Activated naive CD8-positive, alpha-beta T cell treated with anti-CD3 and anti-CD28 coated beads, Interleukin-2, amount 10 ng/mL, durations not matched to agents 7 days and 5 days (primary cell): ENCODE data around the gene MBD5. TPM values are rescaled to one million over a fixed set of nuclear protein-coding genes. Genes with fewer than 3 reads are reported as not detected.

ENCODE experiments used
- ATAC-seq: fragments of 150-1000 bp; cut with Tn5 transposase; one replicate; pipeline ENCODE4 v1.10.0; 2021; ENCODE audit warnings: low read depth, moderate library complexity
- POLR2A ChIA-PET: fragments of 350-600 bp; sonication (Branson Sonifier 250); formaldehyde crosslinking; loops from one replicate; lab custom pipeline; 2021; ENCODE audit warnings: antibody characterized with exemption; lab: Charles Lee
- DNase-seq: peaks from one replicate; pipeline ENCODE4 v3.0.0; 2021
- H3K27ac Mint-ChIP-seq: one replicate; pipeline ENCODE4 v1.8.0; 2022; ENCODE audit warnings: mild to moderate bottlenecking, mixed read lengths
- H3K27me3 Mint-ChIP-seq: one replicate; pipeline ENCODE4 v1.8.0; 2022; ENCODE audit warnings: mild to moderate bottlenecking, moderate library complexity, mixed read lengths
- H3K36me3 Mint-ChIP-seq: one replicate; pipeline ENCODE4 v1.8.0; 2021; ENCODE audit warnings: mild to moderate bottlenecking, mixed read lengths
- H3K4me1 Mint-ChIP-seq: one replicate; pipeline ENCODE4 v1.8.0; 2021; ENCODE audit warnings: mixed read lengths
- H3K4me3 Mint-ChIP-seq: one replicate; pipeline ENCODE4 v1.8.0; 2022; ENCODE audit warnings: mild to moderate bottlenecking, moderate library complexity, mixed read lengths
- H3K9me3 Mint-ChIP-seq: one replicate; pipeline ENCODE4 v1.8.0; 2021; ENCODE audit warnings: mixed read lengths
- total RNA-seq, 2 experiments: library from RNA; stranded (reverse); gene quantifications; one replicate each; pipeline ENCODE4 v1.2.3, GENCODE V29; 2021

The MBD5 gene
- total RNA-seq, 2 experiments from 2014 or later, result 49.8 to 51.4 TPM

DNA sequence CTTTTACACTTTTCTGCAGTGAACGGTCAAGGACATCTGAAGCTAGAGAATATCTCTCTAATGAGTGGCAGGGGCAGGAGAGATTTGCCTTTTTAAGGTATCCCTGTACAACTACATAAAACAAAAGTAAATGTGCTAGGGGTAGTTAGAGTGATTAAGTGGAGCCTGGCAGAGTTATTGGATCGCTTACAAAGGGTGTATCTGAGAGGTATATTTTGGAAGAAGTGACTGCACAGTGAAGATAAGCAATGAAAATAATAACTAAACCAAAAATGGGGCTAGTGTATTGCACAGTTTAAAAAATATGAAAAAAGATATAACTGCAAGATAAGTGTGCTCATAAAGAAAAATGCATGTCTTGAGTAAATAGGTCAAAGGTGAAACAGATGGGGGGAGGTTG is 430.2 kb downstream of the MBD5 start:
- H3K9me3 Mint-ChIP-seq, result no peaks in the 10 kb centered on the region
- no peaks in the 10 kb centered on the region for H3K27me3 Mint-ChIP-seq
- H3K4me3 Mint-ChIP-seq, result no peak overlapping the region
- POLR2A ChIA-PET, result no interaction called here
- DNase-seq, result no peak
- no peaks in the 10 kb centered on the region for H3K4me1 Mint-ChIP-seq
- no peaks in the 10 kb centered on the region for H3K36me3 Mint-ChIP-seq
- no peak overlapping the region for H3K27ac Mint-ChIP-seq
- no peak for ATAC-seq

DNA sequence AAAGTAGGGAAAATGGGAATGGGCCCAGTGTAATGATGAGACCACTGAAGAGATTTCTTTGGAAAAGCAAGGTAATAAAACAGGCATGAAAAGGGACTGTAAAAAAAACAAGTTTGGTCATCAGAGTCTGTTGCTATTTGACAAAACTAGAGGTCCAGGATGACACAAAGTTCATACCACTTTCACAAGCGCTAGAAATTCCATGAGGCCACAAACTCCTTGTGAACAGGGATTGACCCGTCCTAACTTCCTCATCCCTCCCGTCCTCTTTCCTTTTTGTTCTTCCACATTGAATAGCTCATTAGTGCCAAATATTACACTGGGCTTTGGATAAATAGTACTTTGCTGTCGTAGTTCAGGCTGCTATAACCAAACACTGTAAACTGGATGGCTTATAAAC is 434.9 kb downstream of the MBD5 start:
- no peaks in the 10 kb centered on the region for H3K9me3 Mint-ChIP-seq
- no peaks in the 10 kb centered on the region for H3K4me1 Mint-ChIP-seq
- no peak overlapping the region for H3K4me3 Mint-ChIP-seq
- DNase-seq (no peak), ATAC-seq (no peak)
- POLR2A ChIA-PET, result no interaction called here
- H3K36me3 Mint-ChIP-seq, result no peaks in the 10 kb centered on the region
- no peaks in the 10 kb centered on the region for H3K27me3 Mint-ChIP-seq
- H3K27ac Mint-ChIP-seq, result peak overlapping the region; percentile 16

- POLR2A ChIA-PET, result no interaction called here
- Mint-ChIP-seq H3K36me3 (no peaks in the 10 kb centered on the region), H3K4me1 (no peaks in the 10 kb centered on the region), H3K4me3 (no peak overlapping the region), H3K27me3 (no peaks in the 10 kb centered on the region), H3K9me3 (no peaks in the 10 kb centered on the region), H3K27ac (no peak overlapping the region)
- ATAC-seq (no peak), DNase-seq (no peak)
Observed at GRCh38 chr2:148458171-148458570, 437.3 kb downstream of the MBD5 start.

DNA sequence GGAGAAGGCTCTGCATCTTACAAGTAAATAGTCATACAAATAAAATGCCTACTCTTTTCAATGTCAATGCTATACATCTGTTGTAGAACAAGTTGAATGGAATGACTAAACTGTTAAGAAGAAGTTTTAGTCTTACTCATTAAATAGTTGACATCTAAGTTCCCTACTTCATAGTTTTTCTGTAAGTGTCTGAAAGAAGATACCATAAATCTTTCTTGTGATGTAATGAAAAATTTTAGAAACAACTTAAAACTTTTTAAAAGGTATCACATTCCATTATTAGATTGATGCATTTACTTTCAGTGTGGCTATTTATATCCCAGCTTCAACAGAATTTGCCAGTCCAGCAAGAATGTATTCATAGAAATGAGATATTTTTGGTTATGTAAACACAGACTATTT is 438.5 kb downstream of the MBD5 start:
- ATAC-seq, result no peak
- no peaks in the 10 kb centered on the region for H3K4me1 Mint-ChIP-seq
- no peak for DNase-seq
- no peaks in the 10 kb centered on the region for H3K9me3 Mint-ChIP-seq
- no peaks in the 10 kb centered on the region for H3K27me3 Mint-ChIP-seq
- H3K36me3 Mint-ChIP-seq, result no peaks in the 10 kb centered on the region
- no peak overlapping the region for H3K4me3 Mint-ChIP-seq
- POLR2A ChIA-PET, result no interaction called here
- H3K27ac Mint-ChIP-seq, result no peak overlapping the region

GRCh38 chr2:148461876-148462275 is 441.0 kb downstream of the MBD5 start:
- no peak overlapping the region for H3K4me3 Mint-ChIP-seq
- H3K27me3 Mint-ChIP-seq, result no peaks in the 10 kb centered on the region
- no peaks in the 10 kb centered on the region for H3K4me1 Mint-ChIP-seq
- H3K36me3 Mint-ChIP-seq, result peaks cover 3% of the 10 kb centered on the region
- ATAC-seq (no peak), DNase-seq (no peak)
- no peaks in the 10 kb centered on the region for H3K9me3 Mint-ChIP-seq
- POLR2A ChIA-PET, result no interaction called here
- H3K27ac Mint-ChIP-seq, result no peak overlapping the region

DNA sequence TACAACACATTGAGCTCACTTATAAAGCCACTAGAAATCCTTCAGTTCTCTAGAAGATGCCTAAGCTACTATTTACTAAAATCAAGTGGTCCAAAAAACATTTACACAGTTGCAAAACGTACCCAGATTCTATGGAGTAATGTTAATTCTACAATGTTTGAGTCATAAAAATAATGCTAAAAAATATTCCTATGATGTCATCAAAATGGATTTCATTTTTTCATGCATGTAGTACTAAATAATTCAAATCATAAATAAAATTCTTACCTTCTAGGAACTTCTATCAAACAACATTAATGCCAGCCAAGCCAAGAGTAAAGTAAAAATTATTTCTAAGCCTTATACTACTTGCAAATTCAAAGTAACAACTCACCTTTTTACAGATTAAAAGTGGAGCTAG is 454.7 kb downstream of the MBD5 start:
- no peaks in the 10 kb centered on the region for H3K4me1 Mint-ChIP-seq
- no peak overlapping the region for H3K4me3 Mint-ChIP-seq
- POLR2A ChIA-PET, result no interaction called here
- ATAC-seq (no peak), DNase-seq (no peak)
- no peaks in the 10 kb centered on the region for H3K36me3 Mint-ChIP-seq
- peaks cover 3% of the 10 kb centered on the region for H3K27me3 Mint-ChIP-seq
- H3K9me3 Mint-ChIP-seq, result no peaks in the 10 kb centered on the region
- no peak overlapping the region for H3K27ac Mint-ChIP-seq

GRCh38 chr2:148479398-148479797 is 458.5 kb downstream of the MBD5 start:
- POLR2A ChIA-PET, result no interaction called here
- Mint-ChIP-seq H3K27ac (no peak overlapping the region), H3K9me3 (no peaks in the 10 kb centered on the region), H3K4me1 (no peaks in the 10 kb centered on the region), H3K27me3 (peaks cover 3% of the 10 kb centered on the region), H3K4me3 (no peak overlapping the region), H3K36me3 (no peaks in the 10 kb centered on the region)
- no peak for DNase-seq
- ATAC-seq, result no peak

DNA sequence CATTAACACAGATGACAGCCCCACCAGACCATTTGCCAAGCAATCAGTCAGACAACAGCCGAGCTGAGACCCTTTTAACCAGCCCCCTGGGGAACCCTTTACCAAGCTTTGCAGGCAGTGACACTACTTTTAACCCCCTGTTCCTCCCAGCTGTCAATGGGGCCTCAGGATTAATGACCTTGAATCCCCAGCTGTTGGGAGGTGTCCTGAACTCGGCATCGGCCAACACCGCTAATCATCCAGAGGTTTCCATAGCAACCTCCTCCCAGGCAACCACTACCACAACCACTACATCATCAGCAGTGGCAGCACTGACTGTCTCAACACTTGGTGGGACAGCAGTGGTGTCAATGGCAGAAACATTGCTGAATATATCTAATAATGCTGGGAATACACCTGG is 462.8 kb downstream of the MBD5 start:
- Mint-ChIP-seq H3K27me3 (no peaks in the 10 kb centered on the region), H3K4me3 (no peak overlapping the region), H3K9me3 (no peaks in the 10 kb centered on the region), H3K4me1 (no peaks in the 10 kb centered on the region), H3K36me3 (no peaks in the 10 kb centered on the region), H3K27ac (no peak overlapping the region)
- DNase-seq (no peak), ATAC-seq (no peak)
- POLR2A ChIA-PET, result no interaction called here

DNA sequence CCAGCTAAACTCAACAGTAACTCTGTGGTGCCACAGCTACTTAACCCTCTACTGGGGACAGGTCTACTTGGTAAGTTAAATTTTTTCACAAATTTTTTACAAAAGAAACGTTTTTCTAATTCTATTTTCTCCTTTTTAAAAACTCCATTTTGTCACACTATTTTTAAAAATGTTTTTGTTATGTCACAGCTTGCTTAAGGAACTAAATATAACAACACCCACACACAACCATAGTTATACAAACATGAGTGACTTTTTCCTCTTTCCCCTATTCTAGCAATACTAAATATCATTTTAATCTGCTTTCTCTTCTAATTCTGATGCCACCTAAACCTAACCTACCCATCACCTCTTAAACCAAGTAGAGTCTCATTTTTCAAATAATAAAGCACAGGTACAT is 463.2 kb downstream of the MBD5 start:
- Mint-ChIP-seq H3K4me1 (no peaks in the 10 kb centered on the region), H3K36me3 (no peaks in the 10 kb centered on the region), H3K27me3 (no peaks in the 10 kb centered on the region), H3K4me3 (no peak overlapping the region), H3K9me3 (no peaks in the 10 kb centered on the region), H3K27ac (no peak overlapping the region)
- POLR2A ChIA-PET, result no interaction called here
- ATAC-seq, result no peak
- no peak for DNase-seq

GRCh38 chr2:148486655-148487054 is 465.8 kb downstream of the MBD5 start:
- Mint-ChIP-seq H3K4me1 (no peaks in the 10 kb centered on the region), H3K27ac (no peak overlapping the region), H3K9me3 (no peaks in the 10 kb centered on the region), H3K36me3 (peaks cover 6% of the 10 kb centered on the region), H3K4me3 (no peak overlapping the region), H3K27me3 (no peaks in the 10 kb centered on the region)
- ATAC-seq, result no peak
- DNase-seq, result no peak
- POLR2A ChIA-PET, result no interaction called here

DNA sequence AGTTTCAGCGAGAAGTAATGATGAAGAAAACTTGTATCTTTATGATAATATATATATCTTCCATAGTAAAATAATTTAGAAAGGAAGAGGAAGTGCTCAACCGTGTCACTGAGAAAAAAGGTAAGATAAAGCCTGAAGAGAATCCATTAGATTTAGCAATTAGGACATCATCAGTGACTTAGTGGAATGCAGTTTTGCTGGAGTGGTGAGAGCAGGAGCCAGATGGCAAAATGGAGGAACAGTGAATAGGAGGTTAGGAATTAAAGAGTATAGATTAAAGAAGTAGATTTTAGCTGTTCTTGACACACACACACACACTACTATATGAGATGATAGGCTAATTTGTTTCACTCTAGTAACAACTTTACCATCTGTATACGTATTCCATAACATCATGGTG is 466.5 kb downstream of the MBD5 start:
- POLR2A ChIA-PET, result no interaction called here
- no peak overlapping the region for H3K27ac Mint-ChIP-seq
- DNase-seq, result no peak
- H3K9me3 Mint-ChIP-seq, result no peaks in the 10 kb centered on the region
- H3K4me3 Mint-ChIP-seq, result no peak overlapping the region
- no peaks in the 10 kb centered on the region for H3K4me1 Mint-ChIP-seq
- H3K36me3 Mint-ChIP-seq, result peaks cover 6% of the 10 kb centered on the region
- no peaks in the 10 kb centered on the region for H3K27me3 Mint-ChIP-seq
- ATAC-seq, result no peak

DNA sequence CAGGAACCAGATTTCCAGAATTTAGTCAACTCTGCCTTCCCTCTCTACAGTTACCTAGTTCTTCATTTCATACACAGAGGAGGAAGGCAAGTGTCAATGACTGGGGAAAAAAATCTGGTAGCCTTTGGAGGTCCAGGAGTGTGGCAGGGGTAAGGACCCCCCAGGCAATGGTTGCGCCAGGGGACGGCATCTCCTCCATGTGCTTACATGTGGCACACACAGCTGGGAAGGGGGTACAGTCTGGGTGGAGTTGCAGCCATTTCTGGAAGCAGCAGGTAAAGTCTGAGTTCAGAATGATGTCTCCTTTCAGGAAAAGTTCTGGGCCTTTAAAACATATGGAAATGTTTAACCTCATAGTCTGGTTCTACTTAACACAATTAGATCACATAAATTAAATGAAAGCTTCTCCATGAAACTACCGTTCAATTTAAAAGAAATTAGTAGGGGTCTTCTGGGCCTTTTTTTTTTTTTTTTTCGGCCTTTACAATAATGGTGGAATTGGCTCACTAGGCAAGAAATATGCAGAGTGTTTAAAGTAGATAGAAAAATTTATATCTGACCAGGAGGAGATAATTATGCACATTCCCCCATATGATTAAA is 470.0 kb downstream of the MBD5 start:
- no peaks in the 10 kb centered on the region for H3K27me3 Mint-ChIP-seq
- H3K4me3 Mint-ChIP-seq, result no peak overlapping the region
- H3K4me1 Mint-ChIP-seq, result no peaks in the 10 kb centered on the region
- no peak overlapping the region for H3K27ac Mint-ChIP-seq
- DNase-seq, result no peak
- no peaks in the 10 kb centered on the region for H3K9me3 Mint-ChIP-seq
- H3K36me3 Mint-ChIP-seq, result peaks cover 6% of the 10 kb centered on the region
- ATAC-seq, result no peak
- POLR2A ChIA-PET, result no interaction called here

DNA sequence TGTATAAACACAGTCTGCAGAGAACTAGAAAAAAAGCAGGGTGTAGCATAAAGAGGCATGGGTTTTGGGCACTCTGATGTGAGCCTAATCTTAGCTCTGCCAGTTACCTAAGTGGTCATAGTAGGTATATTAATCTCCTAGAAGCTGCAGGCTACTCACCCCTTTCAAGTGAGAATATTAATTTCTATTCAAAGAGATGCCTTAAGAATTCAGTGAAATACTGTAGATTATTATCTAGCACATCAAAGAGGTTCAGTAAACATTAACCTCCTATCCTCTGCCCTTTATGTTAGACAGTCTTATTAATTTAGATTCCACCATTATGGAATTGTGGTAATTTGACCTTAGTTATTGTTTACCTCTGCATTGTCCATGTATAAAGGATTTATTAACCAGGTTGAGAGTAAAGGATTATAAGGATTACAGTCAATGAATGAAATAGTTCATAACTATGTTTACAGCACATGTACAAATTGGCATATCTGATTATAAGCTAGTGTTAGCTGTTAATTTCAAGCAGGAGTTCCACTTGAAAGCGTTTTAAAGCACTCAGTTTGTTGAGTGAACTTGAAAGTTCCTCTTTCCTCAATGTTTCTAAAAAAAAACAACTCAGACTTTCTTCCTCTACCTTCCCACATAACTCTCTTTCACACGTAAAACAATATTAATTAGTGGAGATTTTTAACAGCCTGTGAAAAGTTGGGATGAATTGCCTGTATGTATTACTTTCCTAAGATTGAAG is 473.1 kb downstream of the MBD5 start:
- ATAC-seq, result no peak
- no peak for DNase-seq
- POLR2A ChIA-PET, result no interaction called here
- no peak overlapping the region for H3K27ac Mint-ChIP-seq
- H3K36me3 Mint-ChIP-seq, result peaks cover 6% of the 10 kb centered on the region
- H3K4me1 Mint-ChIP-seq, result peaks cover 2% of the 10 kb centered on the region
- no peaks in the 10 kb centered on the region for H3K9me3 Mint-ChIP-seq
- H3K27me3 Mint-ChIP-seq, result no peaks in the 10 kb centered on the region
- no peak overlapping the region for H3K4me3 Mint-ChIP-seq

GRCh38 chr2:148495586-148495985 is 474.7 kb downstream of the MBD5 start:
- Mint-ChIP-seq H3K36me3 (peaks cover under 1% of the 10 kb centered on the region), H3K27me3 (no peaks in the 10 kb centered on the region), H3K27ac (no peak overlapping the region), H3K4me1 (peaks cover 2% of the 10 kb centered on the region), H3K4me3 (no peak overlapping the region), H3K9me3 (no peaks in the 10 kb centered on the region)
- ATAC-seq, result no peak
- POLR2A ChIA-PET, result no interaction called here
- no peak for DNase-seq
